Measurements from ENCODE around the gene KCNQ5.

Gene KCNQ5

DNA sequence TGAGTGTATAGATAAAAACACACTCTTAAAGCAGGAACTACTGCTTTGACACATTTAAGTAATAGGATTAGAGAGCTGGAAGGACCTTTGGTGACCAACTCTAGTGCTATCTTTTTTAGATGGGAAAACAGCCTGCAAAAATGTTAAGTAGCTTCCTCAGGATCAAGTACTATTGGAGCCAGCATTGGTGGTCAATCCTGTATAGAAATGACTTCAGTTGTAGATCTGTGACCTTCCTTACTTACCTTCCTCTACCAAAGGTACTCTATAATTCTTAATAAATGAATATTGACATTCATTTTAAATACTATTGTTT lies 18.7 kb downstream of the KCNQ5 start:
- no peak for DNase-seq

DNA sequence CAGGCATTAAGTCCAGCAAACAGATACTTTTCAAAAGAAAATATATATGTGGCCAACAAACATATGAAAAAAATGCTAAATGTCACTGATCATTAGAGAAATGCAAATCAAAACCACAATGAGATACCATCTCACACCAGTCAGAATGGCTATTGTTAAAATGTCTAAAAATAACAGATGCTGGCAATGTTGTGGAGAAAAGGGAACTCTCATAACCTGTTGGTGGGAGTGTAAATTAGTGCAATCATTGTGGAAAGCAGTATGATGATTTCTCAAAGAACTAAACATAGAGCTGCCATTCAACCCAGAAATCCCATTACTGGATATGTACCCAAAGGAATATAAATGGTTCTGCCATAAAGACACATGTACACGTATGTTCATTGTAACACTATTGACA lies 20.6 kb downstream of the KCNQ5 start:
- DNase-seq: no peak

GRCh38 chr6:72643214-72643613 lies 21.4 kb downstream of the KCNQ5 start:
- DNase-seq: no peak

GRCh38 chr6:72646604-72647485 lies 25.0 kb downstream of the KCNQ5 start:
- no peak for DNase-seq

DNA sequence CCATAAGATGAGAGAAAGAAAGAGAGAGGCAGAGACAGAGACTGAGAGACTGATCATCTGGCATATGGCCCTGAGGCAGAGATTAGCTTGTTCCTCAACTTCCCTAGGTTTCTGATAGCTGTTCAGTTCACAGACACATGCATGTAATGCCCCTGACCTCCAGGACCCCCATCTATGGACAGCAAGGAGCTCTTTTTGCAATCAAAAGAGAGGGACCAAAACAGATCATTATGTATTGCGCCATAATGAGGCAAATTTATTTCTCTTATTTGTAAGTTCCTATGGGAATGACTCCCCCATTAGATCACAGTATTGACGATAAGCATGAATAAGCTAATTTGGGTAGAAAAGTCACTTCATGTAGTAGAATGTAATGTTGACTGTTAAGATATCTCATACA lies 25.6 kb downstream of the KCNQ5 start:
- no peak for DNase-seq

DNA sequence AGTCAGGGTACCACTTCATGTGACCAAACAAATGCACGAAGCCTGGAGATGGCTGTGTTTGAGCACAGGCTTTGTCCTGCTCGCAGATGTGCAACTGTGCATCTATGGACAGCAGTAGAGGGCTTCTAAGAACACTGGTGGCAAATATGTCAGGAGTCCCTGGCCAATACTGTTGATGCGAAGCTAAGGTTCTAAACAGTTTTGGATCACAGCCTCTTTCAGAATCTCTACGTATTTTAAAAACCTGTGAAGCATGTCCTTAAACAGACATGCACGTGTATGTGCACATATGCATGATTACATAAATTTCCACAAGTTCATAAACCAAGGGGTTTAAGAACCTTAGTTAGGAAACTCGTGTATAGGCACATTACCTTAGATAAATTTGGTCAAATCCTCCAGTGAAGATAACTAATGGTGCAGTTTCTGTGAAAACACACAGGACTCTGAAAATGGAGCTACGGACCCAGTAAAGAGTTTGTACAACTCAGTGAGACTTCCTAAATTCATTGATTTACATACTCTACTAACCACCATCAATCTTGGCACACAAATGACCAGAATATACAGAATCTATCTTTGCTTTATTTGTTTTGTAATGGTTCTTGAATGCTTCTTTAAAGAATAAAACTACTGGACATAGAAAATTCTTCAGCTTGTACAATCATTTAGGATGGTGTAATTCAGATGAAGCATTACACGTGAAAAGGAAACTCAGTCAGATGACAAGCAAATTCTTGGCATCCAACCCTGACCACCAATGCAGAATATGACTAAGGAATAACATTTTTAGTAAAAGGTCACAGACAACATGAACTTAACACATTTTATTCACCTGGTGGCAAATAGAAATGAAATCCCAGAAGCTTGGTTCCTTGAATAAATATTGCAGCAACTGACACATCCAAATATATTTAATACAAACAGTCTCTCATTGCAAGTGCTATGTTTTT lies 27.4 kb downstream of the KCNQ5 start:
- DNase-seq: no peak

GRCh38 chr6:72650081-72650745 lies 28.3 kb downstream of the KCNQ5 start:
- DNase-seq: no peak

- no peak for DNase-seq
Observed at GRCh38 chr6:72651174-72651573, 29.3 kb downstream of the KCNQ5 start.

DNA sequence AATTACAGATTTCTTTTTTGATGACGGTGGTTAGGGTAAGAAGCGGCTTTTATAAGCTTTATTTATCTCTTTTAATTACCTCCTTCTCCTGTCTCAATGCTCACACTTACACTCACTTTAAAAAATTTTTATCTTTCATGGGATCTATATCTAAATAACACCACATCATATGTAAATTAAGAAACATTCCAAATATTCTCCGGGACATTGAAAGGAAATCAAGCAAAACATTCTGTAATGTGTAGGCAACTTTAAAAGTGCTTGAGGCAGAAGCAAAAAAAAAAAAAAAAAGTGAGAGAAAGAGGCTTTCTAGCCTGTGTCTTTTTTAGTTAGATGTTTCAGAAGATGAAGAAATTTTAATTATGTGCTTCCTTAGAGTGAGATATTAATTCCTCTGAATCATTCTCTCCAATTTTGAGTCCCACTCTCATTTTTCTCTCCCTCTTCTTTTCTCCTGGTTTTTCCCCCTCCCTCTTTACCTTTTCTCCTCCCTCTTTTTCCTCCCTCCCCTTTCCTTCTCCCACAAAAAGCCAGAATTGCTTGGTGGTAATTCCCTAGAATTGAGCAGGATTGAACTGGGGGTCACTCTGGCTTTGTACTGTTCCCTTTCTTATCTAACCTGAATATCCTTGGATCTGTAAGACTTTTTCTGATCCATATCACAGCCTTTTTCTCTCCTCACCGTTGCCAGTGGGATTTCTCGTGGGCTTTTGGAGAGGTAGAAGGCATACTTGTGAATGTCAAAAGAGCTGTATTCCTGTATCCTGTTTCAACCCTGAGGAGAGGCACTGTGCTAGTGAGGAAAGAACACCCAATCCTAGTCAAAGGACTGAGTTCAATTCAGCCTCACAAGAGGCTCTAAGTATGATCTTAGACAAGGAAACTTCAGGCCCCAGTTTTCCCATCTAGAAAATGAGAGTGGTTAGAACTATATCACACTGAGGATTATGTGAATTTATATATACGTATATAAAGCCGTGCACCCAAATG lies 30.4 kb downstream of the KCNQ5 start:
- DNase-seq: no peak

- DNase-seq: no peak
Observed at GRCh38 chr6:72653026-72653425, 31.2 kb downstream of the KCNQ5 start.

DNA sequence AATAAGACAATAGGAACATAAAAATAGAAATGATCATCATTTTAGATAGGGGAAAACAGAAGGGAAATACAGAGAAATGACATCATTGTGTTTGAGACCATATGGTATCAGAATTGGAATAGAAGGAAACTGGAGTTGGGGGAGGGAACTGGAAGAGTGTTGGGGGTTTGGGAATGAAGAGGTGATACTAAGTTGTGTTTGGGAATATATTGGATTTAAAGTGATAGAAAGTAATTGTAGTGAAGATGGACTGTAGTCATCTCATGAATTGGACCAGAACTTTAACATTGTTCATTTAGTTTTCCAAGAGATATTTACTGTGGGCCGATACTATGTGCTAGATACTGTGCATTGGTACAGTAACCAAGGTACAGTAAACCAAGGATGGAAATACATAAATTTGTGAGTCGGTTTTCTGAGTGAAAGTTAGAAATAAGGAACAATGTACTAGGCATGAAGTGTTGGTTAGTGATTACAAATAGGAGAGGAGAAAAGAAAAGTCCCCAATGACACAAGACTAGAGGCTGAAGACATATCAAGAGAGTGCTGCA lies 32.3 kb downstream of the KCNQ5 start:
- DNase-seq: no peak

DNA sequence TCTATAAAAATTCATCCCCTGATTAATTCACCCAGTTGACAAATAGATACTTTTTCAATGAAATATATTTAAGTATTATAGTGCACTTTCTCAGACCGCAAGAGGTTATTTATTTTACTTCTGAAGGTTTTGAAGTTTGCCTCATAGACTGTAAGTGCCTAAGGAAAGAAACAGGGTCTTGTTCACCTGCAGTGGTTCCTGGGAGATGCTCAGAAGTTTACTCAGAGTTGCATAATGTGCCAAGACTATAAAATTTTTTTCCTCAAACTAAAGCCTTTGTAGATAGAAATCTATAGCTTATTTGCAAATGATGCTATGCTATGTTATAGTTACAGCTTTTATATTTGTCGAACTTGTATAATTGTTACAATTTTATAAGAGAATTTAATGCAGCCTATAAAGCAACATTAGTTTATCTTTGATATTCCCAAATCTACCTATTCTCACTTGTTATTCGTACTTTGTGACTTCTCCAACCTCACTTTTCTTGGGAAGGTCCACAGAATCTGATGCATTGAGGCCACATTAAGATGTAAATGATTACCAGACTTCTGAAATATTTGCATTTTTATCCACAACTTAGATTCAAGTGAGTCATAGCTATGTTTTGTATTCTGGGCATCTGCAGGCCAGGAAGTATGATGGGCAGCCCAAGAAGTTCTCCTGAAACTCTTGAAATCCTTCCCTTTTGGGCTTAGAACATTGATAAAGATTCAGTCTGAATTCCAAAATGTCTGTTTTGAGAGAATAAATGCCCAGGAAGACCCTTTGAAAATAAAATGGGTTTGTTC lies 35.7 kb downstream of the KCNQ5 start:
- DNase-seq: no peak

DNA sequence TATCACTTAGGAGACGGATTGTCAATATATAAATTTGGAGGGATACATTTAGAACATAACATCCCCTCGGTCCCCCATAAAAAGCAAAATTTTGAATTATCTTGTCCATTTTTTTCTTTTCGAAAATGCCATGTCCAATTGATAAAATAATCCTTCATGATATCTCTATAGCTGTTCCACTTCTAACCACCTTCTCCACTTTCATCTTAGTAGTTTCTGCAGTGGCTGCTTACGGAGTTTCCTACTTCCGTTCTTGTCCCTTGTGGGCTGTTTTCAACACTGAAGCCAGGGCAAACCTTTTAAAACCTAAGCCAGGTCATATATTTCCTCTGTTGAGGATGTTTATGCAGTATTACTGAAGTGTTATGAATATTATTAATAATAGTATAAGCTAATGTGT lies 37.9 kb downstream of the KCNQ5 start:
- DNase-seq: no peak

DNA sequence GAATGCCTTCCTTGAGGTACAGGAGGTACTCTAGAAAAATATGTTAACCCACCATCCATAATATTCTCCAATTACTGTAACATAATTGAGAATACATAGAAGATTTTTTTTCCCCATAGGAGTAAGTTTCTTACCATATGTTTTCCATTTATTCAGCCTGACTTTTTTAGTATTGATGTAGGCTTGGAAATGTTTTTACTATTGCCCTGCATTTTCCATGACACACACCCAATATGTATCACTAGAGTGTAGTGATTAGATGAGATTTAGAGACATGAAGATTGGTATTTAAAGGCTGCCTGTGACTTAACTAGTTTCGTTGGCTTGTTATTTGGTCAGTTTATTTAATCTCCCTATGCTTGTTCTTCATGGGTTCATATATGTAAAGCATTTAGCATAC lies 39.5 kb downstream of the KCNQ5 start:
- no peak for DNase-seq

GRCh38 chr6:72665599-72665998 lies 43.7 kb downstream of the KCNQ5 start:
- DNase-seq: no peak

- no peak for DNase-seq
Observed at GRCh38 chr6:72669324-72669723, 47.5 kb downstream of the KCNQ5 start.

DNA sequence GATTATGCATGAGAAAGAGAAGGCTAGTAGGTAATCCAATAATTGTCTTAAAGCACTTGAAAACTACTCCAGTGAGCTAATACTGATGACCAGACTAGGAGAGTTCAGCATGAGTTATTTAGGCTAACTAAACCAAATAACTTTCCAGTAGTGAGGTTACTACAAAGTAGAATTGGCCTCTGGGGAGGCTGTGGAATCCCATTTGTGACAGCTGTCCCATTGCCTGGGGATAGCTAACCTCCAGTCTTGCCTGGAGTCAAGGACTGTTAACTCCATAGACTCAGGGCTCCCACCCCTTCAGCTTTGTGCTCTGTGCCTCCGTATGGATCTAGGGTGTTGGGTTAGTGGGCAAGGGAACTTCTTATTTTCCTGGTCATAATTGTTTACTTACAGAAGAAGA lies 51.0 kb downstream of the KCNQ5 start:
- DNase-seq: no peak

- DNase-seq: no peak
Observed at GRCh38 chr6:72674842-72675241, 53.0 kb downstream of the KCNQ5 start.

DNA sequence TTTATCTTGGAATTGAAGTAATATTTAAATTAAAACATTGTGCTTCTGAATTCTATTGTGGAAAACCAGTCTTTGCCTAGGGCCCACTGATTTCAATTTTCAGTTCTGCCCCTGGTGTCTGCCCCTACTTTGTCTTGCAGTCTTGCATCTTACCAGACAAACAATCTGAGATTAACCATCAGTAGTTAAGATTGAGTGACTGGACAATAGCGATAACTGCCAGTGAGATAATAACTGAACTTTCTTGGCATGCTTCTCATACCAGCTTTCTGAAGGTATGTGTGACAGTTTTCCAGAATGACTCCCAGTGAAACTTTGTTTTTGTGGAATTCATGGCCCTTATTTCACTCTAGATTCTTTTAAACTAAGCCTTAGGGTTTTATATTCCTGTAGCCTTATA lies 53.5 kb downstream of the KCNQ5 start:
- DNase-seq: no peak

GRCh38 chr6:72676995-72677394 lies 55.1 kb downstream of the KCNQ5 start:
- DNase-seq: no peak

DNA sequence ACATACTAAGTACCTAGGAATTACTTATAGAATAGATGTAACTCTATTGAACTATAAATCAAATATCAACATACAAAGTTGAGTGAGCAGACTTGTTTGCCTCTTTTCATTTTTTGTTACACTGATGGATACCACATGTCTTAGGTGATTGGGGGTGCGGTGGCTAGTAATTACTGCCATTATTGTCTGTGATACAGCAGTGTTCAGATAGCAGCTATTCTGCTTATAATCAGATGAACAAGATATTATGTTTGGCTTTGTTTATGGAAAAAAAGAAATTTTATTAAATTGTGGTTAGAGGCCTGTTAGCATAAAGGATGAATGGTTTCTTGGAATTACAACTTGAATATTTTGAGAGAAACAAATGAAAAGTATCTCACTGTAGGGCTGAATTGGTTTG lies 55.9 kb downstream of the KCNQ5 start:
- DNase-seq: no peak

Measured in activated T-cell treated with anti-CD3 and anti-CD28 coated beads, Interleukin-2, amount 50 U/mL, for 1 hour (primary cell).